ENCODE data around the gene PAPPA2.

DNA sequence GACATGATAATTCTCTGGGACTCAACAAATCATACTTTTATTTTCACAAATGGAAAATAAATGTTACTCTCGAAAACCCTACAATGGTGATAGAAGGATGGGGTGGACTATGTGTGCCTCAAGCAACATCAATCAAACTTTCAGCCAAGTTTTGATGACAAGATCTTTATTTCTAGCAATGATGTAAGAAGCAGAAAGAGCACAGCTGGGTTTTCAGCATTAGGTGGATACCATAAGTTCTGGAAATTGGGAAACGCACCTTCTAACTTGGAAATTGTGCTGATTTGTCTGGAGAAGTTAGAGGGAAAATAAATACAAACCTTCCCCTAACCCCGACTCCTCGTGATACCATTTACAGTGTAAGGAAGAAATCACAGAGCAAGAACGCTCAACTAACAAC, 320.3 kb downstream of the PAPPA2 start:
- no peak for TF ChIP-seq CTCF (conservative IDR thresholded peaks at IDR 0.05)
- no peak for TF ChIP-seq ZFX (IDR thresholded peaks at IDR 0.05)
